ENCODE results near the gene AMOTL1.

AMOTL1 gene

DNA sequence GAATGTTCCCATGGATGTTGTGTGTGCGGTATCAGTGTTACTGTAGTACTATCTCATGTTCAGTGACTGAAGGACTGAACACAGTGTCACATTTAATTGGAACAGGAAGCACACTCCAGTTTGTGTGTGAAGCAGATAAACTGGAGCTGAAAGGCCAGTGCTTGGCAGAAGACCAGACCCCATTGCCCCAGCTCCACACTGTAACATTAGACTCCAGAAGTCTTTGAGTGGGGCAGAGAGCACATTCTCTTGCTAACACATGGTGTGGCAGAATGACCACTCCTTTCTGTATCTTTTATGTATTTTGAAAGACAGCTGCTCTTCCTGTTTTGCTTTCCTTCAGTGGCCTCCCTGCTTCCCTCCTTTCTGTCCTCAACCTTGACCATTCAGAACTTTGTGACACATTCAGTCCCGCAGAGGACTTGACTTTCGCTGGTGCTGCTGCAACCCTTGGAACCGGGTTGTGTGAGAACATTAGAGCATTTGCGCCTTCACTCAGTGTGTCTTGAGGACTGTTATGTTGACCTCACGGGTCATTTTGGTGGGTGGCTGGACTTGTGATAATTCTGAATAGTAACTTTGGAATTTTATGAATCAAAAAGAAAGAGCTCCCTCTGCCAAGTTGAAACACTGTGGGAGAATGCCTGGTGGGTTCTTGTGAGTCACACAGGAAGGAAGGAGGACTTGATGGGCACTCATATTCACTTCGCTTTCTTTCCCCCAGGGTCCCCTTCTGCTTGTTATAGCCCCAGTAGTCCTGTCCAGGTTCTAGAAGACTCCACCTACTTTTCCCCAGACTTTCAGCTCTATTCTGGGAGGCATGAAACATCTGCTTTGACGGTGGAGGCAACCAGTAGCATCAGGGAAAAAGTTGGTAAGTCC is 26.4 kb downstream of the AMOTL1 start:
- DNase-seq (ENCODE audit: extremely low read depth, low read depth) = peak; percentile 71
- TF ChIP-seq, protein P1, sequence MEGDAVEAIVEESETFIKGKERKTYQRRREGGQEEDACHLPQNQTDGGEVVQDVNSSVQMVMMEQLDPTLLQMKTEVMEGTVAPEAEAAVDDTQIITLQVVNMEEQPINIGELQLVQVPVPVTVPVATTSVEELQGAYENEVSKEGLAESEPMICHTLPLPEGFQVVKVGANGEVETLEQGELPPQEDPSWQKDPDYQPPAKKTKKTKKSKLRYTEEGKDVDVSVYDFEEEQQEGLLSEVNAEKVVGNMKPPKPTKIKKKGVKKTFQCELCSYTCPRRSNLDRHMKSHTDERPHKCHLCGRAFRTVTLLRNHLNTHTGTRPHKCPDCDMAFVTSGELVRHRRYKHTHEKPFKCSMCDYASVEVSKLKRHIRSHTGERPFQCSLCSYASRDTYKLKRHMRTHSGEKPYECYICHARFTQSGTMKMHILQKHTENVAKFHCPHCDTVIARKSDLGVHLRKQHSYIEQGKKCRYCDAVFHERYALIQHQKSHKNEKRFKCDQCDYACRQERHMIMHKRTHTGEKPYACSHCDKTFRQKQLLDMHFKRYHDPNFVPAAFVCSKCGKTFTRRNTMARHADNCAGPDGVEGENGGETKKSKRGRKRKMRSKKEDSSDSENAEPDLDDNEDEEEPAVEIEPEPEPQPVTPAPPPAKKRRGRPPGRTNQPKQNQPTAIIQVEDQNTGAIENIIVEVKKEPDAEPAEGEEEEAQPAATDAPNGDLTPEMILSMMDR (IDR thresholded peaks at IDR 0.05; ENCODE audit: low read depth, low read length) = no peak

GRCh38 chr11:94795476-94796189 is 27.5 kb downstream of the AMOTL1 start:
- TF ChIP-seq, protein P1 (IDR thresholded peaks at IDR 0.05; ENCODE audit: low read depth, low read length) = no peak
- no peak for DNase-seq (ENCODE audit: extremely low read depth, low read depth)

DNA sequence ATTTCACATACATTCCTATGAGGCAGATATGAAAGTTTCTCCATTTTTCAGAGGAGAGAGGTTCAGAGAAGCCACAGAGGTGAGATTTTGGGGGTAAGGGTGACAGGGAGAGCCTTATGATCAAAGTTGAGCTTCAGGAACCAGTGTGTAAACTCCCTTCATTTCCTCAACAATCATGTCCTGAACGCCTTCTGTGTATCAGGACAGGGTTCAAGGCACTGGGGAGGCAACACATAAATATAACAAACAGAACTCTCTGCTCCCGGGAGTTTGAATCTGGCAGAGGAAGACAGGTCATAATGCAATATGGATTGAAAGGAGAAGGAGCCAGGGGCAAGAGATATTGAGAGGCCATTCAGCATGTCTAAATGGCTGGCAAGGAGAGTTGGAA is 28.0 kb downstream of the AMOTL1 start:
- TF ChIP-seq, protein P1 (IDR thresholded peaks at IDR 0.05; ENCODE audit: low read depth, low read length) = no peak
- DNase-seq (ENCODE audit: extremely low read depth, low read depth) = no peak

- DNase-seq (ENCODE audit: extremely low read depth, low read depth) = no peak
These were observed 28.7 kb downstream of the AMOTL1 start for GRCh38 chr11:94796863-94797262.

DNA sequence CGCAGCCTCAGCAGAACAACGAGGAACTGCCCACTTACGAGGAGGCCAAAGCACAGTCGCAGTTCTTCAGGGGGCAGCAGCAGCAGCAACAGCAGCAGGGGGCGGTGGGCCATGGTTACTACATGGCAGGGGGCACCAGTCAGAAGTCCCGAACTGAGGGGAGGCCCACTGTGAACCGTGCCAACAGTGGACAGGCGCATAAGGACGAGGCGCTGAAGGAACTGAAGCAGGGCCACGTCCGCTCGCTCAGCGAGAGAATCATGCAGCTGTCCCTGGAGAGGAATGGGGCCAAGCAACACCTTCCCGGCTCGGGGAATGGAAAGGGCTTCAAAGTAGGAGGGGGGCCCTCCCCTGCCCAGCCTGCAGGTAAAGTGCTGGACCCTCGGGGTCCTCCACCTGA is 31.6 kb downstream of the AMOTL1 start:
- TF ChIP-seq, protein P1 (IDR thresholded peaks at IDR 0.05; ENCODE audit: low read depth, low read length) = no peak
- DNase-seq (ENCODE audit: extremely low read depth, low read depth) = no peak

More at GRCh38 chr11:94796863-94797262, 28.7 kb downstream of the AMOTL1 start:
- TF ChIP-seq, protein P1 (IDR thresholded peaks at IDR 0.05; ENCODE audit: low read depth, low read length) = no peak

GRCh38 chr11:94800414-94800813 is 32.3 kb downstream of the AMOTL1 start:
- peak; percentile 53 for DNase-seq (ENCODE audit: extremely low read depth, low read depth)
- TF ChIP-seq, protein P1 (IDR thresholded peaks at IDR 0.05; ENCODE audit: low read depth, low read length) = no peak

Measured in AG09319 (cell line).